HG03575 (cell line): ENCODE data around the gene SMPDL3B.

Source experiments
- ATAC-seq: cut with Tn5 transposase; IDR thresholded peaks from one replicate; pipeline ENCODE4 v1.9.1; 2021; ENCODE audit not compliant: unreplicated experiment, insufficient number of reproducible peaks, low FRiP score; ENCODE audit errors: extremely low read depth

SMPDL3B gene

GRCh38 chr1:27934818-27935549 lies at the start of gene SMPDL3B:
TSS of gene SMPDL3B (plus strand) at chr1:27935000. CDS start at chr1:27935184, 184 bp downstream.
- ATAC-seq = no peak

- no peak for ATAC-seq
Observed at GRCh38 chr1:27885114-27885528, 49.7 kb upstream of the SMPDL3B start.

GRCh38 chr1:27885621-27886352 lies 49.0 kb upstream of the SMPDL3B start:
- ATAC-seq = no peak

- no peak for ATAC-seq
Observed at GRCh38 chr1:27886353-27886679, 48.5 kb upstream of the SMPDL3B start.

- ATAC-seq = no peak
Observed at GRCh38 chr1:27886744-27887143, 48.1 kb upstream of the SMPDL3B start.

GRCh38 chr1:27887215-27888021 lies 47.4 kb upstream of the SMPDL3B start:
- ATAC-seq = no peak

GRCh38 chr1:27889506-27889905 lies 45.3 kb upstream of the SMPDL3B start:
- ATAC-seq = no peak

GRCh38 chr1:27891196-27891889 lies 43.5 kb upstream of the SMPDL3B start:
- no peak for ATAC-seq

GRCh38 chr1:27894521-27894920 lies 40.3 kb upstream of the SMPDL3B start:
- ATAC-seq = no peak

- ATAC-seq = no peak
Observed at GRCh38 chr1:27906759-27907158, 28.0 kb upstream of the SMPDL3B start.

- ATAC-seq = no peak
Observed at GRCh38 chr1:27912429-27912828, 22.4 kb upstream of the SMPDL3B start.

- ATAC-seq = no peak
Observed at GRCh38 chr1:27915082-27915575, 19.7 kb upstream of the SMPDL3B start.

- ATAC-seq = no peak
Observed at GRCh38 chr1:27922272-27922671, 12.5 kb upstream of the SMPDL3B start.

- no peak for ATAC-seq
Observed at GRCh38 chr1:27928216-27928954, 6.4 kb upstream of the SMPDL3B start.

- no peak for ATAC-seq
Observed at GRCh38 chr1:27931184-27931583, 3.6 kb upstream of the SMPDL3B start.

GRCh38 chr1:27931759-27932158 lies 3.0 kb upstream of the SMPDL3B start:
- ATAC-seq = no peak

- ATAC-seq = no peak
Observed at GRCh38 chr1:27935721-27936120, 921 bp downstream of the SMPDL3B start.

- no peak for ATAC-seq
Observed at GRCh38 chr1:27936370-27936769, 1.6 kb downstream of the SMPDL3B start.

GRCh38 chr1:27937524-27937836 lies 2.7 kb downstream of the SMPDL3B start:
- ATAC-seq = no peak
